HEK293 (cell line): ENCODE results near the gene DRC1.
A peak's percentile ranks its signal among the peaks of the same experiment; 100 is the strongest.

Source experiments
- CTCF ChIA-PET: fragments of 350-600 bp; formaldehyde crosslinking; extraction: SDS; loops from one replicate; lab custom pipeline; 2021; ENCODE audit warnings: antibody characterized with exemption; lab: Yijun Ruan, JAX
- POLR2A ChIA-PET: fragments of 300-600 bp; formaldehyde crosslinking; extraction: SDS; loops from one replicate; lab custom pipeline; 2020; ENCODE audit warnings: antibody characterized with exemption, inconsistent platforms; lab: Yijun Ruan, JAX
- H3K27ac ChIP-seq: fragments of 200-500 bp; sonication (Bioruptor generic); 2 replicates; pipeline ENCODE4 v1.5.1; 2014; ENCODE audit warnings: low read depth, low read length, control low read depth, inconsistent platforms; ENCODE audit errors: extremely low read depth
- H3K36me3 ChIP-seq, 2 experiments: fragments of 200-500 bp in 1 of 2; sonication (Bioruptor generic) in 1 of 2; 1 replicate in 1 of 2; 2 replicates in 1 of 2; pipeline ENCODE4 v1.5.1; 2014 to 2017; ENCODE audit warnings: inconsistent platforms in 2 of 2, low read length in 2 of 2; ENCODE audit not compliant: control insufficient read depth in 2 of 2, insufficient read depth in 1 of 2
- H3K4me1 ChIP-seq: fragments of 200-500 bp; sonication (Bioruptor generic); 2 replicates; pipeline ENCODE4 v1.5.1; 2014; ENCODE audit warnings: mild to moderate bottlenecking, low read length, inconsistent platforms; ENCODE audit not compliant: control insufficient read depth, insufficient read depth
- H3K4me3 ChIP-seq: 2 replicates; pipeline ENCODE4 v1.5.1; 2011; ENCODE audit warnings: low read depth, mild to moderate bottlenecking, control low read depth, low read length, moderate library complexity
- H3K9me3 ChIP-seq: fragments of 200-500 bp; sonication (Bioruptor generic); 2 replicates; pipeline ENCODE4 v1.5.1; 2014; ENCODE audit warnings: low read depth, low read length, inconsistent platforms; ENCODE audit not compliant: control insufficient read depth, insufficient read depth
- ATF2 ChIP-seq: fragments of 450-650 bp; formaldehyde crosslinking; IDR thresholded peaks from 2 replicates; pipeline ENCODE4 v1.5.1; 2016; ENCODE audit warnings: missing biosample characterization, missing genetic modification characterization, low read depth
- EGR2 ChIP-seq: fragments of 450-650 bp; formaldehyde crosslinking; IDR thresholded peaks from 2 replicates; pipeline ENCODE4 v1.5.1; 2016; ENCODE audit warnings: low read depth, missing biosample characterization, missing genetic modification characterization
- IKZF3 ChIP-seq: fragments of 450-650 bp; IDR thresholded peaks from 2 replicates; pipeline ENCODE4 v1.5.0; 2018; ENCODE audit warnings: missing biosample characterization, mild to moderate bottlenecking, missing genetic modification characterization, moderate library complexity
- PRDM1 ChIP-seq: fragments of 450-650 bp; formaldehyde crosslinking; IDR thresholded peaks from 2 replicates; pipeline ENCODE4; 2016; ENCODE audit warnings: missing biosample characterization, missing genetic modification characterization
- PRDM10 ChIP-seq: fragments of 450-650 bp; formaldehyde crosslinking; IDR thresholded peaks from 2 replicates; pipeline ENCODE4 v1.5.1; 2016; ENCODE audit warnings: missing biosample characterization, missing genetic modification characterization
- SCRT2 ChIP-seq: fragments of 450-650 bp; formaldehyde crosslinking; IDR thresholded peaks from 2 replicates; pipeline ENCODE4 v1.5.1; 2016; ENCODE audit warnings: missing biosample characterization, missing genetic modification characterization
- ZBTB44 ChIP-seq: fragments of 450-650 bp; IDR thresholded peaks from 2 replicates; pipeline ENCODE4 v1.5.1; 2018; ENCODE audit warnings: missing biosample characterization, mild to moderate bottlenecking, missing genetic modification characterization
- ZNF133 ChIP-seq: fragments of 450-650 bp; formaldehyde crosslinking; IDR thresholded peaks from 2 replicates; pipeline ENCODE4 v1.5.1; 2016; ENCODE audit warnings: missing biosample characterization, missing genetic modification characterization
- ZNF48 ChIP-seq: fragments of 450-650 bp; formaldehyde crosslinking; IDR thresholded peaks from 2 replicates; pipeline ENCODE4 v1.5.1; 2016; ENCODE audit warnings: missing biosample characterization, missing genetic modification characterization
- ZNF610 ChIP-seq: fragments of 450-650 bp; formaldehyde crosslinking; IDR thresholded peaks from 2 replicates; pipeline ENCODE4 v1.5.1; 2016; ENCODE audit warnings: missing biosample characterization, missing genetic modification characterization, borderline replicate concordance
- ZNF624 ChIP-seq: fragments of 450-650 bp; formaldehyde crosslinking; IDR thresholded peaks from 2 replicates; pipeline ENCODE4 v1.5.1; 2017; ENCODE audit warnings: missing biosample characterization, missing genetic modification characterization

Gene DRC1

DNA sequence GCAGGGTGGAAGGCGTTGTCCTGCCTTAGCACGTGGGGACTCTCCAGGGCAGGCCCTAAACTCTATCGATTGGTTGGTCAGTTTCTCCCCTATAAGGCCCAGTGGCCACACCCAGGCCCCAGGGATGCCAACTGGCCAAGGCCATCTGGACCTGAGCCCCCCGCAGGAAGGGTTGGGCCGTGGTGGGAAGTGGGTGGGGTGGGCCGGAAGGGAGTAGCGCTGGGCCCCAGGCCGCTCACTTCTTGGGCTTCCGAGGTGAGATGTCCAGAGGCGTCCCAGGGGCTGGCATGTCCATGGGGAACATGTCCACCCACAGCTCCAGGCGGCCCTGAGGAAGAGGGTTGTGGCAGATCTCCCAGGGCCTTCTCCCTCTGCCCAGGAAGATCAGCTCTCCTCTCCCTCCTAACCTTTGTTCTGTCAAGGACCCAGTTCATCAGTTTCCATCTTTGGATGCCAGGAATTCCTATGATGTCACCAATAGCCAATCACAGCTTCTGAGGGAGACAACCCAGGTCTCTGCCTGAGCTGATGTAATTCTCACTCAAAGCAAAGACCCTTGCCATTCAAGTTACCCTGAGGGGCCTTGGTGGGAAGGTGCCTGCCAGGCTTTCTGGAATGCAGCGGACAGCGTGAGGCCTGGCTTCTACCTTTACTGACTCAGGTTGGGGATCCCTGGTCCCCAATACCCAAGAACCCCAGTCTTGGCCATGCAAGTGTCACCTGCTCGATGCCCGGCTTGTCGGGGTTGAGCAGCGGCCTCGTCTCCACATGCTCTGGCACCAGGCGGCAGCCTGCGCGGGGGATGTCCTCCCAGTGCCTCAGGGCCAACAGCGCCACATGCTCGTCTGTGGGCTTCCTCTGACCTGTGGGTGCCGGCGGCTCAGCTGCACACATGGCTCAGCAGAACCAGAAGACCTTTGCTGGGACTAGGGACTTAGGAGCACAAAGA is 61.8 kb downstream of the DRC1 start:
- H3K9me3 ChIP-seq: no peaks in the 10 kb centered on the region
- TF ChIP-seq PRDM10 (tag by site-specific recombination) (no peak), ATF2 (tag by site-specific recombination) (peak; percentile 83)
- no peak overlapping the region for H3K27ac ChIP-seq
- ChIA-PET CTCF (interaction anchor here (0.7 to 1.8 kb wide), 4 partner anchors 19 to 229 kb away, joined by 3 to 4 read pairs (median 4); no protein-coding TSS in a partner anchor), POLR2A (no interaction called here)
- H3K4me1 ChIP-seq: no peaks in the 10 kb centered on the region
- no peaks in the 10 kb centered on the region for H3K36me3 ChIP-seq
- no peak overlapping the region for H3K4me3 ChIP-seq

GRCh38 chr2:26464390-26465265 is 62.9 kb downstream of the DRC1 start:
- ChIA-PET POLR2A (no interaction called here), CTCF (no interaction called here)
- H3K9me3 ChIP-seq: no peaks in the 10 kb centered on the region
- H3K36me3 ChIP-seq: no peaks in the 10 kb centered on the region
- no peak overlapping the region for H3K27ac ChIP-seq
- TF ChIP-seq ZNF133 (no peak), ZBTB44 (tag by site-specific recombination) (no peak), ZNF48 (no peak), SCRT2 (tag by site-specific recombination) (no peak), IKZF3 (tag by site-specific recombination) (no peak), EGR2 (no peak), ZNF610 (tag by site-specific recombination) (no peak), PRDM1 (tag by site-specific recombination) (no peak), ZNF624 (tag by site-specific recombination) (no peak)
- no peaks in the 10 kb centered on the region for H3K4me1 ChIP-seq
- H3K4me3 ChIP-seq: no peak overlapping the region
